Osteoblast (primary cell): Measurements from ENCODE around the gene PPP1R9B. TPM values are rescaled to one million over a fixed set of nuclear protein-coding genes. Genes with fewer than 3 reads are reported as not detected.

Source experiments
- DNase-seq: peaks from one replicate; pipeline ENCODE4 v3.0.0; 2011; ENCODE audit warnings: low spot score, mixed read lengths; ENCODE audit not compliant: insufficient read length; ENCODE audit errors: missing footprints
- H2AFZ ChIP-seq: 2 replicates; pipeline ENCODE4 v1.6.0; 2011; ENCODE audit warnings: mild to moderate bottlenecking, low read length
- H3K27ac ChIP-seq: 2 replicates; pipeline ENCODE4 v1.5.1; 2011; ENCODE audit warnings: mild to moderate bottlenecking, low read depth, low read length, moderate library complexity
- H3K27me3 ChIP-seq: 2 replicates; pipeline ENCODE4 v1.6.0; 2012; ENCODE audit warnings: mild to moderate bottlenecking, control low read depth, inconsistent platforms, low read length, moderate library complexity; ENCODE audit not compliant: insufficient read depth
- H3K36me3 ChIP-seq: 2 replicates; pipeline ENCODE4 v1.5.1; 2011; ENCODE audit warnings: mild to moderate bottlenecking, low read length, control low read depth, moderate library complexity; ENCODE audit not compliant: insufficient read depth
- H3K4me1 ChIP-seq: 2 replicates; pipeline ENCODE4 v1.5.1; 2011; ENCODE audit warnings: mild to moderate bottlenecking, low read length, control low read depth, moderate library complexity; ENCODE audit not compliant: insufficient read depth
- H3K4me2 ChIP-seq: 2 replicates; pipeline ENCODE4 v1.6.0; 2011; ENCODE audit warnings: mild to moderate bottlenecking, low read length; ENCODE audit not compliant: insufficient read depth
- H3K4me3 ChIP-seq: fragments of 200-600 bp; sonication (generic); 3 replicates; pipeline ENCODE4 v1.5.1; 2012; ENCODE audit warnings: mild to moderate bottlenecking, low read length, inconsistent platforms; ENCODE audit not compliant: insufficient read depth
- H3K79me2 ChIP-seq: 2 replicates; pipeline ENCODE4 v1.6.0; 2012; ENCODE audit warnings: mild to moderate bottlenecking, low read length, control low read depth, inconsistent platforms; ENCODE audit not compliant: insufficient read depth
- H3K9me3 ChIP-seq: 2 replicates; pipeline ENCODE4 v1.5.1; 2011; ENCODE audit warnings: low read depth, low read length, control low read depth
- H4K20me1 ChIP-seq: 2 replicates; pipeline ENCODE4 v1.6.0; 2012; ENCODE audit warnings: mild to moderate bottlenecking, low read length, control low read depth; ENCODE audit not compliant: insufficient read depth
- CTCF ChIP-seq: IDR thresholded peaks from 2 replicates; pipeline ENCODE4 v1.5.1; 2011; ENCODE audit warnings: mild to moderate bottlenecking, low read depth, low read length, moderate library complexity; ENCODE audit errors: extremely low read depth
- total RNA-seq: library from RNA; depleted of rRNA; stranded (reverse); fragments of >200 nt; gene quantifications from 2 replicates; pipeline ENCODE4 v1.2.3, GENCODE V29; 2012

Gene PPP1R9B
- total RNA-seq, 1 donor = 48.9 TPM

GRCh38 chr17:50167371-50167770, 16.9 kb upstream of the PPP1R9B start:
- H3K27ac ChIP-seq = no peak overlapping the region

GRCh38 chr17:50166518-50167181, 16.2 kb upstream of the PPP1R9B start:
- Histone ChIP-seq H3K79me2 (no peaks in the 10 kb centered on the region), H3K27ac (no peak overlapping the region), H3K4me3 (no peak overlapping the region), H2AFZ (no peak overlapping the region), H3K36me3 (peaks cover 1% of the 10 kb centered on the region), H3K4me2 (no peak overlapping the region), H3K4me1 (peaks cover 2% of the 10 kb centered on the region), H4K20me1 (no peaks in the 10 kb centered on the region), H3K9me3 (no peaks in the 10 kb centered on the region), H3K27me3 (no peaks in the 10 kb centered on the region)
- DNase-seq = peak; percentile 38
- no peak for TF ChIP-seq CTCF

More at GRCh38 chr17:50167371-50167770, 16.9 kb upstream of the PPP1R9B start:
- Histone ChIP-seq H3K4me3 (no peak overlapping the region), H4K20me1 (no peaks in the 10 kb centered on the region), H3K4me2 (no peak overlapping the region), H3K9me3 (no peaks in the 10 kb centered on the region), H3K27me3 (no peaks in the 10 kb centered on the region), H3K79me2 (no peaks in the 10 kb centered on the region), H2AFZ (no peak overlapping the region), H3K4me1 (no peaks in the 10 kb centered on the region), H3K36me3 (peaks cover 3% of the 10 kb centered on the region)
- no peak for TF ChIP-seq CTCF
- DNase-seq = peak; percentile 37

GRCh38 chr17:50165867-50166517, 15.5 kb upstream of the PPP1R9B start, which contains the start of gene SGCA:
Gene SGCA, plus strand, starts transcription at chr17:50166005. Its CDS starts 36 bp downstream, at chr17:50166041.
- Histone ChIP-seq H3K4me1 (peaks cover 7% of the 10 kb centered on the region), H2AFZ (no peak within 1 kb of the TSS), H3K36me3 (no peaks in the 10 kb centered on the region), H3K4me2 (no peak within 1 kb of the TSS), H3K79me2 (no peaks in the 10 kb centered on the region), H4K20me1 (no peaks in the 10 kb centered on the region), H3K9me3 (no peaks in the 10 kb centered on the region), H3K27ac (no peak within 1 kb of the TSS), H3K4me3 (no peak within 1 kb of the TSS), H3K27me3 (no peaks in the 10 kb centered on the region)
- peak; percentile 27 for DNase-seq
- TF ChIP-seq CTCF = no peak

- Histone ChIP-seq H2AFZ (no peak overlapping the region), H3K4me3 (no peak overlapping the region)
Measured at GRCh38 chr17:50165466-50165865, 15.0 kb upstream of the PPP1R9B start.

More at GRCh38 chr17:50165466-50165865, 15.0 kb upstream of the PPP1R9B start:
- Histone ChIP-seq H3K4me2 (no peak overlapping the region), H4K20me1 (no peaks in the 10 kb centered on the region), H3K9me3 (no peaks in the 10 kb centered on the region), H3K79me2 (no peaks in the 10 kb centered on the region), H3K27me3 (no peaks in the 10 kb centered on the region), H3K4me1 (peaks cover 11% of the 10 kb centered on the region), H3K27ac (no peak overlapping the region), H3K36me3 (no peaks in the 10 kb centered on the region)
- no peak for TF ChIP-seq CTCF
- peak; percentile 11 for DNase-seq
